NK-92 treated with Interleukin-12 subunit alpha and Interleukin-12 subunit beta, amount 100 ng/mL, for 24 hours (cell line): ENCODE results near the gene LYSMD3.

Experiments used
- DNase-seq: peaks from one replicate; lab custom pipeline; 2025; lab: John Stamatoyannopoulos, UW

The LYSMD3 gene

GRCh38 chr5:90547072-90547536, 17.7 kb upstream of the LYSMD3 start:
- DNase-seq = no peak

- DNase-seq = no peak
These were observed 16.9 kb upstream of the LYSMD3 start for GRCh38 chr5:90546216-90546837.

- no peak for DNase-seq
These were observed 16.1 kb upstream of the LYSMD3 start for GRCh38 chr5:90545511-90545910.

GRCh38 chr5:90542827-90543519, 13.6 kb upstream of the LYSMD3 start:
- DNase-seq = no peak

- no peak for DNase-seq
These were observed 5.5 kb upstream of the LYSMD3 start for GRCh38 chr5:90534922-90535321.

- no peak for DNase-seq
These were observed 4.4 kb upstream of the LYSMD3 start for GRCh38 chr5:90533794-90534193.

- no peak for DNase-seq
These were observed 1.5 kb upstream of the LYSMD3 start for GRCh38 chr5:90530736-90531487.

GRCh38 chr5:90529939-90530677, 724 bp upstream of the LYSMD3 start:
- DNase-seq = peak; percentile 45

GRCh38 chr5:90528601-90529193, 687 bp downstream of the LYSMD3 start:
- no peak for DNase-seq

GRCh38 chr5:90519081-90519480, 10.3 kb downstream of the LYSMD3 start:
- no peak for DNase-seq

GRCh38 chr5:90518661-90519060, 10.7 kb downstream of the LYSMD3 start:
- no peak for DNase-seq

- no peak for DNase-seq
These were observed 14.9 kb downstream of the LYSMD3 start for GRCh38 chr5:90514520-90514919.

GRCh38 chr5:90510438-90510837, 18.9 kb downstream of the LYSMD3 start:
- no peak for DNase-seq

GRCh38 chr5:90506221-90506620, 23.2 kb downstream of the LYSMD3 start:
- no peak for DNase-seq

- DNase-seq = no peak
These were observed 24.6 kb downstream of the LYSMD3 start for GRCh38 chr5:90504743-90505142.

GRCh38 chr5:90503596-90503995, 25.8 kb downstream of the LYSMD3 start:
- no peak for DNase-seq

- no peak for DNase-seq
These were observed 34.2 kb downstream of the LYSMD3 start for GRCh38 chr5:90495146-90495545.

GRCh38 chr5:90494043-90494442, 35.3 kb downstream of the LYSMD3 start:
- DNase-seq = no peak

GRCh38 chr5:90488791-90489190, 40.6 kb downstream of the LYSMD3 start:
- DNase-seq = no peak

- DNase-seq = no peak
These were observed 44.8 kb downstream of the LYSMD3 start for GRCh38 chr5:90484540-90484939.

- DNase-seq = no peak
These were observed 46.2 kb downstream of the LYSMD3 start for GRCh38 chr5:90483206-90483605.

GRCh38 chr5:90480699-90481098, 48.7 kb downstream of the LYSMD3 start:
- no peak for DNase-seq
